T-helper 1 cell treated with Interleukin-12 subunit alpha and Interleukin-12 subunit beta and Interleukin-4 antibody, amounts not matched to agents 30 μg/mL and 1 μg/mL, for 36 hours (primary cell): ENCODE data around the gene MSANTD4.

Source experiments
- H3K27ac Mint-ChIP-seq: one replicate; pipeline ENCODE4 v1.8.0; 2021; ENCODE audit warnings: mild to moderate bottlenecking, mixed read lengths
- H3K27me3 Mint-ChIP-seq: one replicate; pipeline ENCODE4 v1.8.0; 2021; ENCODE audit warnings: low read depth, mixed read lengths
- H3K36me3 Mint-ChIP-seq: one replicate; pipeline ENCODE4 v1.8.0; 2021; ENCODE audit warnings: low read depth, mixed read lengths
- H3K4me1 Mint-ChIP-seq: one replicate; pipeline ENCODE4 v1.8.0; 2021; ENCODE audit warnings: low read depth, mixed read lengths
- H3K4me3 Mint-ChIP-seq: one replicate; pipeline ENCODE4 v1.8.0; 2021; ENCODE audit warnings: mild to moderate bottlenecking, moderate library complexity, mixed read lengths
- H3K9me3 Mint-ChIP-seq: one replicate; pipeline ENCODE4 v1.8.0; 2021; ENCODE audit warnings: mixed read lengths

The MSANTD4 gene

GRCh38 chr11:105988197-105988596 is 33.8 kb downstream of the MSANTD4 start:
- H3K9me3 Mint-ChIP-seq = no peaks in the 10 kb centered on the region
- H3K36me3 Mint-ChIP-seq = no peaks in the 10 kb centered on the region
- no peaks in the 10 kb centered on the region for H3K4me1 Mint-ChIP-seq
- H3K27me3 Mint-ChIP-seq = no peaks in the 10 kb centered on the region
- H3K4me3 Mint-ChIP-seq = no peak overlapping the region
- H3K27ac Mint-ChIP-seq = no peak overlapping the region

GRCh38 chr11:105986554-105986953 is 35.5 kb downstream of the MSANTD4 start:
- no peaks in the 10 kb centered on the region for H3K4me1 Mint-ChIP-seq
- H3K36me3 Mint-ChIP-seq = no peaks in the 10 kb centered on the region
- H3K4me3 Mint-ChIP-seq = no peak overlapping the region
- peaks cover 3% of the 10 kb centered on the region for H3K9me3 Mint-ChIP-seq
- no peaks in the 10 kb centered on the region for H3K27me3 Mint-ChIP-seq
- no peak overlapping the region for H3K27ac Mint-ChIP-seq

- Mint-ChIP-seq H3K4me1 (no peaks in the 10 kb centered on the region), H3K4me3 (no peak overlapping the region), H3K27me3 (peaks cover 3% of the 10 kb centered on the region), H3K9me3 (peaks cover 3% of the 10 kb centered on the region), H3K36me3 (no peaks in the 10 kb centered on the region), H3K27ac (no peak overlapping the region)
These were observed 41.9 kb downstream of the MSANTD4 start for GRCh38 chr11:105979997-105980703.

- no peak overlapping the region for H3K4me3 Mint-ChIP-seq
- no peaks in the 10 kb centered on the region for H3K9me3 Mint-ChIP-seq
- H3K4me1 Mint-ChIP-seq = no peaks in the 10 kb centered on the region
- H3K36me3 Mint-ChIP-seq = no peaks in the 10 kb centered on the region
- H3K27ac Mint-ChIP-seq = no peak overlapping the region
- H3K27me3 Mint-ChIP-seq = peaks cover 3% of the 10 kb centered on the region
These were observed 46.9 kb downstream of the MSANTD4 start for GRCh38 chr11:105975128-105975527.

GRCh38 chr11:105969756-105970155 is 52.3 kb downstream of the MSANTD4 start:
- no peak overlapping the region for H3K4me3 Mint-ChIP-seq
- no peaks in the 10 kb centered on the region for H3K36me3 Mint-ChIP-seq
- H3K9me3 Mint-ChIP-seq = no peaks in the 10 kb centered on the region
- H3K27ac Mint-ChIP-seq = no peak overlapping the region
- no peaks in the 10 kb centered on the region for H3K27me3 Mint-ChIP-seq
- H3K4me1 Mint-ChIP-seq = no peaks in the 10 kb centered on the region

- H3K36me3 Mint-ChIP-seq = no peaks in the 10 kb centered on the region
- H3K27me3 Mint-ChIP-seq = no peaks in the 10 kb centered on the region
- no peaks in the 10 kb centered on the region for H3K4me1 Mint-ChIP-seq
- H3K4me3 Mint-ChIP-seq = no peak overlapping the region
- no peak overlapping the region for H3K27ac Mint-ChIP-seq
- H3K9me3 Mint-ChIP-seq = no peaks in the 10 kb centered on the region
These were observed 53.9 kb downstream of the MSANTD4 start for GRCh38 chr11:105968021-105968697.

GRCh38 chr11:105960252-105961245 is 61.5 kb downstream of the MSANTD4 start:
- no peaks in the 10 kb centered on the region for H3K27me3 Mint-ChIP-seq
- H3K4me1 Mint-ChIP-seq = no peaks in the 10 kb centered on the region

More at GRCh38 chr11:105960252-105961245, 61.5 kb downstream of the MSANTD4 start:
- no peak overlapping the region for H3K27ac Mint-ChIP-seq
- H3K36me3 Mint-ChIP-seq = no peaks in the 10 kb centered on the region
- peaks cover 8% of the 10 kb centered on the region for H3K9me3 Mint-ChIP-seq
- no peak overlapping the region for H3K4me3 Mint-ChIP-seq
